A549 treated with GW870086 at 1 μM for 4 hours (cell line): Measurements from ENCODE around the gene C2orf74. TPM values are rescaled to one million over a fixed set of nuclear protein-coding genes. Genes with fewer than 3 reads are reported as not detected.

Source experiments
- total RNA-seq: library from RNA; stranded (reverse); fragments of 200-300 nt; extraction: Qiagen RNA extraction; gene quantifications from 5 replicates; pipeline ENCODE4 v1.2.3, GENCODE V29; 2022; ENCODE audit warnings: low read depth

C2orf74 gene
- 16.0 to 19.5 TPM (median 16.4 TPM) in 5 replicates for total RNA-seq

GRCh38 chr2:61161888-61162287 is at the start of gene C2orf74:
Gene C2orf74, plus strand, starts transcription at chr2:61162188. Its CDS starts 327 bp downstream, at chr2:61162515.

Other genes with a start within 250 kb of the C2orf74 start
- 12.7 to 16.0 TPM (median 15.4 TPM) in 5 replicates for gene PEX13, start 144.5 kb upstream of the C2orf74 start, total RNA-seq
- 2.2 to 3.8 TPM (median 2.7 TPM) in 5 replicates for gene PUS10, start 143.9 kb upstream of the C2orf74 start, total RNA-seq
- 11.1 to 14.0 TPM (median 12.4 TPM) in 5 replicates for gene SANBR, start 96.3 kb upstream of the C2orf74 start, total RNA-seq